22Rv1 (cell line): ENCODE results near the gene LUC7L2.
A peak's percentile ranks its signal among the peaks of the same experiment; 100 is the strongest.

Source experiments
- H3K27ac ChIP-seq: fragments of 450-650 bp; 2 replicates; pipeline ENCODE4 v1.5.1; 2017
- CTCF ChIP-seq: fragments of 450-650 bp; IDR thresholded peaks from 2 replicates; pipeline ENCODE4 v1.5.1; 2017; ENCODE audit warnings: mild to moderate bottlenecking
- ZFX ChIP-seq: fragments of 450-650 bp; IDR thresholded peaks from 2 replicates; pipeline ENCODE4 v1.6.1; 2017; ENCODE audit warnings: antibody characterized with exemption, borderline replicate concordance

LUC7L2 gene

GRCh38 chr7:139341058-139341775, 18.5 kb upstream of the LUC7L2 start, which contains the start of gene FMC1:
FMC1 (plus strand) TSS chr7:139341337; CDS start chr7:139341385, 48 bp downstream.
- TF ChIP-seq CTCF: peak; percentile 38; the same call in 1 of the 2 replicates
- no peak for TF ChIP-seq ZFX
- H3K27ac ChIP-seq: peak within 1 kb of the TSS; percentile 99

- H3K27ac ChIP-seq: peak overlapping the region; percentile 99
- no peak for TF ChIP-seq ZFX
- no peak for TF ChIP-seq CTCF
These were observed 17.9 kb upstream of the LUC7L2 start for GRCh38 chr7:139341776-139342226.

GRCh38 chr7:139345042-139345441, 14.7 kb upstream of the LUC7L2 start:
- H3K27ac ChIP-seq: no peak overlapping the region
- no peak for TF ChIP-seq CTCF
- no peak for TF ChIP-seq ZFX

GRCh38 chr7:139351027-139351426, 8.7 kb upstream of the LUC7L2 start:
- no peak for TF ChIP-seq ZFX
- TF ChIP-seq CTCF: no peak
- no peak overlapping the region for H3K27ac ChIP-seq

GRCh38 chr7:139354729-139355128, 5.0 kb upstream of the LUC7L2 start:
- H3K27ac ChIP-seq: peak overlapping the region; percentile 33; the same call in 1 of the 2 replicates
- TF ChIP-seq CTCF: peak; percentile 35
- TF ChIP-seq ZFX: no peak

GRCh38 chr7:139355320-139355719, 4.4 kb upstream of the LUC7L2 start:
- TF ChIP-seq ZFX (no peak), CTCF (no peak)
- peak overlapping the region; percentile 33 for H3K27ac ChIP-seq

- H3K27ac ChIP-seq: peak overlapping the region; percentile 99
These were observed 1.8 kb upstream of the LUC7L2 start for GRCh38 chr7:139357729-139358506.
